Prostate gland (tissue), 2 donors: Measurements from ENCODE around the gene SERPINB2. TPM values are rescaled to one million over a fixed set of nuclear protein-coding genes. Genes with fewer than 3 reads are reported as not detected.

Source experiments
- DNase-seq: peaks from one replicate; pipeline ENCODE4 v3.0.0-alpha.2; 2019; ENCODE audit warnings: low spot score
- H3K27ac ChIP-seq, 2 donors: fragments of 200-600 bp; sonication (generic); 2 replicates each; pipeline ENCODE4 v1.5.1; 2017 to 2019
- H3K27me3 ChIP-seq: fragments of 200-600 bp; sonication (generic); replicated peaks from 2 replicates; pipeline ENCODE4 v1.5.1; 2019; ENCODE audit not compliant: insufficient read depth
- H3K36me3 ChIP-seq, 2 donors: fragments of 200-600 bp; sonication (generic); 1 replicate in 1 of 2; 2 replicates in 1 of 2; pipeline versions ENCODE4 v1.5.1 to v1.8.1; 2017 to 2019
- H3K4me1 ChIP-seq: fragments of 200-600 bp; sonication (generic); replicated peaks from 2 replicates; pipeline ENCODE4 v1.5.1; 2019
- H3K4me3 ChIP-seq, 2 donors: fragments of 200-600 bp; sonication (generic); 2 replicates each; pipeline ENCODE4 v1.5.1; 2017 to 2019
- H3K9me3 ChIP-seq: fragments of 200-600 bp; sonication (generic); 2 replicates; pipeline ENCODE4 v1.5.1; 2017
- POLR2A ChIP-seq: fragments of 450-650 bp; IDR thresholded peaks from one replicate; pipeline ENCODE4 v1.6.1; 2016; ENCODE audit warnings: antibody characterized with exemption, mild to moderate bottlenecking
- POLR2AphosphoS5 ChIP-seq: sonication (generic); formaldehyde crosslinking; IDR thresholded peaks from one replicate; pipeline ENCODE4 v1.6.1; 2017; ENCODE audit warnings: antibody characterized with exemption
- WGBS: methylation state at CpG from one replicate; pipeline ENCODE4 v1.1.5; 2018; 5-methylcytosine and 5-hydroxymethylcytosine counted together
- intact Hi-C: fragments of 100-400 bp; cut with DNase I; formaldehyde crosslinking; loops from one replicate; pipeline ENCODE4 v1.14.2; 2022
- total RNA-seq, 2 donors: library from RNA; depleted of rRNA; stranded (reverse); fragments of >200 nt; gene quantifications; one replicate each; pipeline ENCODE4 v1.1.0, GENCODE V29; 2016
- TF ChIP-seq, protein P1 (sequence below), 4 experiments: fragments of 200-600 bp in 2 of 4; fragments of 450-650 bp in 2 of 4; sonication (generic) in 2 of 4; IDR thresholded peaks; 1 replicate in 3 of 4; 2 replicates in 1 of 4; pipeline ENCODE4 v1.5.1; 2016 to 2019; ENCODE audit warnings: antibody characterized with exemption in 4 of 4, mild to moderate bottlenecking in 2 of 4, moderate library complexity in 2 of 4

The SERPINB2 gene
- total RNA-seq, 2 donors from 2014 or later = 0.18 to 0.62 TPM

DNA sequence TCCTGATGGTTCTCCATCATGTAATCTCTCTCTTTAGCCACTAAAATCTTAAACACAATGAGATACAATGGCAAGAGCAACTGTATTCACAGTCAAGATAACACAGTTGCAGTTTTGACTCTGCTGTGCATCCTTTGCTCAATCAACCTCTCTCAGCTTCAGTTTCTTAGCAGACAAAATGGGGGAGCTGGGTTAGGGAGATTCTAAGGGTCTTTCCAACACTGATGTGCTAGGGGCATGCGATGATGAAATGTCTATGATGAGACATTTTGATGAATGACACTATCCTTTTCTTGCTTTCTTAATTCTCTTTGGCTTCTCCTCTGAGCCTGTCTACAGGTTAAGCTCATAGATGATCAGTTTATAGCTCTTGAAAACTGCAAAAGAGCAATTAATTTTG, 21.4 kb downstream of the SERPINB2 start:
- Histone ChIP-seq H3K27me3 (no peaks in the 10 kb centered on the region), H3K27ac (no peak overlapping the region), H3K4me3 (no peak overlapping the region), H3K36me3 (no peaks in the 10 kb centered on the region), H3K9me3 (no peaks in the 10 kb centered on the region), H3K4me1 (no peaks in the 10 kb centered on the region)
- intact Hi-C loops = no loop called here
- WGBS = 90% methylated on average over 1 of the region's 1 CpG
- DNase-seq = no peak
- TF ChIP-seq POLR2A (no peak), POLR2AphosphoS5 (no peak)
- TF ChIP-seq, protein P1, sequence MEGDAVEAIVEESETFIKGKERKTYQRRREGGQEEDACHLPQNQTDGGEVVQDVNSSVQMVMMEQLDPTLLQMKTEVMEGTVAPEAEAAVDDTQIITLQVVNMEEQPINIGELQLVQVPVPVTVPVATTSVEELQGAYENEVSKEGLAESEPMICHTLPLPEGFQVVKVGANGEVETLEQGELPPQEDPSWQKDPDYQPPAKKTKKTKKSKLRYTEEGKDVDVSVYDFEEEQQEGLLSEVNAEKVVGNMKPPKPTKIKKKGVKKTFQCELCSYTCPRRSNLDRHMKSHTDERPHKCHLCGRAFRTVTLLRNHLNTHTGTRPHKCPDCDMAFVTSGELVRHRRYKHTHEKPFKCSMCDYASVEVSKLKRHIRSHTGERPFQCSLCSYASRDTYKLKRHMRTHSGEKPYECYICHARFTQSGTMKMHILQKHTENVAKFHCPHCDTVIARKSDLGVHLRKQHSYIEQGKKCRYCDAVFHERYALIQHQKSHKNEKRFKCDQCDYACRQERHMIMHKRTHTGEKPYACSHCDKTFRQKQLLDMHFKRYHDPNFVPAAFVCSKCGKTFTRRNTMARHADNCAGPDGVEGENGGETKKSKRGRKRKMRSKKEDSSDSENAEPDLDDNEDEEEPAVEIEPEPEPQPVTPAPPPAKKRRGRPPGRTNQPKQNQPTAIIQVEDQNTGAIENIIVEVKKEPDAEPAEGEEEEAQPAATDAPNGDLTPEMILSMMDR (IDR thresholded peaks at IDR 0.05) = no peak

DNA sequence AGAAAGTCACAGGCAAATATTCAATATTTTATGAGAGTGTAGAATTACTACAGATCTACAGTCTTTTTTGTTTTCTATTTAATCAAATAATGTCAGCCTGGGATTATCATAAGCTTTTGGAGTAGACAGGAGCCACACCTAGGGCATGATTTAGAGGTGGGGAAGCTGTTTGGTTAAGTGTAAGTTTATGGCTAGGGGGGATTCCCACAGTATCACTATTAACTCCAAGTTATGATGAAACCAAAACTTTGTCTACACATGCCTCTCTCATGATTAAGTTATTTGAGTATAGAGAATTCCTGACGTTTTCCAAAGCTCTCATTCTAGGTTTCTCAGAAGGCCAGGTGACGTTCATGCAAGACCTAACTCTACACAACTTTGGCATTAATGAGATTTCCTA, 22.4 kb downstream of the SERPINB2 start:
- Histone ChIP-seq H3K4me3 (no peak overlapping the region), H3K27ac (no peak overlapping the region), H3K27me3 (no peaks in the 10 kb centered on the region), H3K36me3 (no peaks in the 10 kb centered on the region), H3K4me1 (no peaks in the 10 kb centered on the region), H3K9me3 (no peaks in the 10 kb centered on the region)
- no peak for DNase-seq
- TF ChIP-seq, protein P1 (IDR thresholded peaks at IDR 0.05) = no peak
- TF ChIP-seq POLR2A (no peak), POLR2AphosphoS5 (no peak)
- intact Hi-C loops = no loop called here
- WGBS = 40% methylated on average over 2 of the region's 2 CpGs

DNA sequence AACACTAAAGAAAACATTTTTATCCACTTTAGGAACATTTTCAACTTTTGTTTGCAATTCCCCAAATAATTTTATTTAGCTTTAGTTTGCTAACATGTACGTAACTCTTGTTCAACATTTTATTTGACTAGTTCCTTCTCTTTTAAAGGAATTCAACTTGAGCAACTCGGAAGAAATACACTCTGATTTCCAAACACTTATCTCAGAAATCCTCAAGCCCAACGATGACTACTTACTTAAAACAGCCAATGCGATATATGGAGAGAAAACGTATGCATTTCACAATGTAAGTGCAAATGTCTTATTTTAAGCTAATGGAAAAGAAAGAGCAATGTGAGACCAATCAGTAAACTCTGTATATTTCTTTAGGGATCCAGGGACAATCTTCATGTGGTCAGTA, 30.3 kb downstream of the SERPINB2 start:
- no peaks in the 10 kb centered on the region for H3K27me3 ChIP-seq
- H3K36me3 ChIP-seq = no peaks in the 10 kb centered on the region
- H3K9me3 ChIP-seq = no peaks in the 10 kb centered on the region
- TF ChIP-seq, protein P1 (IDR thresholded peaks at IDR 0.05) = no peak
- no peak for TF ChIP-seq POLR2AphosphoS5
- no peak for TF ChIP-seq POLR2A
- no peak overlapping the region for H3K4me3 ChIP-seq
- WGBS = 76% methylated on average over 5 of the region's 5 CpGs
- intact Hi-C loops = no loop called here
- no peak for DNase-seq
- no peak overlapping the region for H3K27ac ChIP-seq
- no peaks in the 10 kb centered on the region for H3K4me1 ChIP-seq

DNA sequence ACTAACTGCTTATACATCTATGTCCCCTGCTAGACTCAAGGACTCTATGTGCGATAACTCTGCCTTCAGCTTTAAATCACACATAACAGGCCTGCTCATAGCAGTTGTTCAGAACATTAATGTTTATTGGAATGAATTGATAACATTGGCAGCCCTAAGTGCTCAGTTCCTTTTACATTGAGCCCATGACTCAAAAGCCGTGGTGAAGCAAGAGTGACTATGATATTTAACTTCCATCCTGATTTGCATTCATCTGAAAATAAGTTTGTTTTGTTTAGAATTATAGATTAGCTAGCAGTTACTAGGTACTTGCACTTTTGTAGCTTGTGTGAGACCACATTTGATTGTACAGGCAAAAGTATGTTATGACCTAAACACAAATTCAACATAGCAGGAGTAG, 34.5 kb downstream of the SERPINB2 start:
- Histone ChIP-seq H3K9me3 (no peaks in the 10 kb centered on the region), H3K4me1 (no peaks in the 10 kb centered on the region), H3K4me3 (no peak overlapping the region), H3K36me3 (no peaks in the 10 kb centered on the region), H3K27me3 (no peaks in the 10 kb centered on the region), H3K27ac (no peak overlapping the region)
- TF ChIP-seq, protein P1 (IDR thresholded peaks at IDR 0.05) = no peak
- TF ChIP-seq POLR2A (no peak), POLR2AphosphoS5 (no peak)
- 96% methylated on average over 2 of the region's 2 CpGs for WGBS
- intact Hi-C loops = no loop called here
- DNase-seq = no peak

DNA sequence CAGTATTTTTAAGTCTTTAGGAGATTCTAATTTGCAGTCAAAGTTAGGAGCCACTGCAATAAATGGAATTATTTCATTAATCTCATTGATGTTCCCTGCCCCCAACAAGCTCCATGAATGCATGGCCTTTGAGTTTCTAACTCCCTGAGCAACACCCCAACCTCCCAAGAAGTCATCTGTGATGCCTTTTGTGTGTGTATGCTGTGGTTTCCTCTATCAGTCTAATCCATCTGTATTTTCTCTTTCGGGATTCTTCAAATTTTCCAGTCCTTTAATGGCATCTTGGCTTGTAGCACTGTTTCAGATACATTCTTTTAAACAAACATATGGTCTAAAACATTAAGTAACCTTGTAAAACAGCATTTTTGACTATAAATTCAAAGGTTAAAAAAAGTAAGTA, 37.0 kb downstream of the SERPINB2 start:
- H3K27me3 ChIP-seq = no peaks in the 10 kb centered on the region
- H3K4me1 ChIP-seq = no peaks in the 10 kb centered on the region
- intact Hi-C loops = no loop called here
- no peaks in the 10 kb centered on the region for H3K36me3 ChIP-seq
- no peak for DNase-seq
- no peak overlapping the region for H3K27ac ChIP-seq
- H3K9me3 ChIP-seq = no peaks in the 10 kb centered on the region
- no peak overlapping the region for H3K4me3 ChIP-seq
- no peak for TF ChIP-seq POLR2AphosphoS5
- TF ChIP-seq, protein P1 (IDR thresholded peaks at IDR 0.05) = no peak
- no peak for TF ChIP-seq POLR2A
- WGBS = 19% methylated on average over 1 of the region's 1 CpG
